ENCODE measurements around the gene EIF3I.

Gene EIF3I
- 106 to 113 reads per million in 2 donors for total RNA-seq

DNA sequence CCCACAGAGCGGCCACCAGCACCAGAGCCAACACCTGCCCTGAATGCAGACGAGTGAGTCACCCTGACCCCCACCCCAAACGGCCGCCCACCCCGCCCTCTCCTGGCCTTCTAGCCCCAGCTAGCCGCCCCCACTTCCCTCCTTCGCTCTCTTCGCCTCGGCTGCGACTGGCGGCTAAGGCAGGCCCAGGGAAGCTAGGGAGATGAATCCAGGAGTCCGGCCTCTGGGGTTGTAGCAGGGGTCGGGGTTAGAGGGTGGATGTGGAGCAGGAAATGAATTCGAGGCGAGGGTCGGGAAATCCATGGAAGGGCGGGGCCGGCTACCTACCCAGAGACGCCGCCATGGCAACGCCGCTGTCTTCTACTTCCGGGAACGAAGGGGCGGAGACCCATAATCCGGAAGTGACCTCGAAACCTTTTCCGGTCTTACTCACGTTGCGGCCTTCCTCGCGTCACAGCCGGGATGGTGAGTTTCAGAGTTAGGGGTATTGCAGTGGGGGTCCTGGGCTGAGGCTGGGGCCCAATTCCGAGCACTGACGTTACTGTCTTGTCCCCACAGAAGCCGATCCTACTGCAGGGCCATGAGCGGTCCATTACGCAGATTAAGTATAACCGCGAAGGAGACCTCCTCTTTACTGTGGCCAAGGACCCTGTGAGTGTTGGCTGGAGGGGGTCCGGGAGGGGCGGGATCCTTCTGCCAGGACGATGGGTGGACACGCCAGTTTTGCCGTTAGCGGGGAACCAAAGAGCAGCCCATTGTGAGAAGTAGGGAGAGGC, at the start of gene EIF3I, which contains the start of gene TMEM234:
Gene EIF3I (plus strand): TSS at position 428 of the 776 bp plus-strand sequence. CDS start 35 bp downstream, at position 463.
Gene TMEM234 (minus strand): TSS at position 374 of the 776 bp plus-strand sequence. CDS start 31 bp downstream, at position 343.
- DNase-seq: peak; percentile 62

DNA sequence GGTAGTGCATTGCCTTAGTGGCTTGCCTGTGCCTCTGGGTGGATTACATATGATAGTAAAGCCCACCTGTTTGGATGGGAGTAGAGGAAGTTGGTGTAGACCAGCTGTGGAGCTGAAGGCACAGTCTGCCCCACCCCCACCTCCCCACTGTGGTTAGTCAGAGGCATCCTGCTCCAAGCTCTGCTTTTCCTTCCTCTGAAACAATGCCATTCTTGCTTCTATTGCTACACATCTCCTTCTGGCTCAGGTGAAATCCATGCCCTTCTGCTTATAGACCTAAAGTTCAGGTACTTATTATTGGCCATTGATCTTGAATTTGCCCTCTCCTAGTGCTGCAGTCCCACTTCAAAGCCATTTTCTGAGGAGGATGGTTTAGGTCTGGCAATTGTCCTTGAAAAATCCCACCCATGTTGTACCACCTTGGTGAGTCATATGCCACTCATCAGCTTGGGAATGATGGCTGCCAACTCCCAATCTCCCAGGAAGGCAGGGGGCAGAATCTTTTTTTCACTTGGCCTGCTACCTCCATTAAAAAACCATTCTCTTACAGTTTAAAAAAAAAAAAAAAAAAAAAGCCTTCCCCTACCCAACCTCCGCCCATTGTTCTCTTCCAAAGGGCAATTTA, 49.5 kb upstream of the EIF3I start:
- no peak for DNase-seq

DNA sequence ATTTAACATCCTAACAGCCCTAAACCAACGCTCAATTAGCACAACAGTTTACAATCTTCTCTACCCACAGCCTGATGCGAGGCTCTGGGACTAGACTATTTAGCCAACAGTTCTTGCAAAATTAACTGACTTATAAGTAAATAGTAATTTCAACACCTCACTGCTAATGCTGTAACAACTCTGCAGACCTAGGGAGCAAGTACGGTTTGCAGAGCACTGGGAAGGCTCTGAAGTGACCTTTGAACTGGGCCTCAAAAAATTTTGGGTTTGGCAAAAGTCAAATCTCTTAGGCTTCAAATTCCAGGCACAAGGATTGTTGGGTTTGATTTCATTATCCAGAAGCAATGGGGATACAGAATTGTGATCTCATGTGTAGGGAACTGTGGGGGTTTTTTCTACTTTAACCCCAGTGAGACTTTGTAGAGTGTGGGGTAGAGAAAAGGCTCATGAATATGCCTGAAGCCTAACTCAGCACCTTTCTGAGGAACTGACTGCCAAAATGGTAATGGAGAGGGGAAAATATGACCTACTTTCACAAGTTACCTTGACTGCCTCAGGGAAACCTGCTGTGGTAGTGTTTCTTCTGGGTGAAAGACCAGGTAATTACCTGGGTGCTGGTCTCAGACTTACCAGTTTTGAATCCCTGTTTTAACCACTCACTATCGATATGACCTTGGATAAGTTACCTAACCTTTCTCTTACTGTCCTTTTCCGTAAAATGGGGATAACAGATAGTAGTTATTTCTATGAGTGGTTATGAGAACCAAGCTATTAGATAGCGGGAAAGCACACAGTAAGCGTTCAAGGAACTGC, 43.6 kb upstream of the EIF3I start:
- no peak for DNase-seq

DNA sequence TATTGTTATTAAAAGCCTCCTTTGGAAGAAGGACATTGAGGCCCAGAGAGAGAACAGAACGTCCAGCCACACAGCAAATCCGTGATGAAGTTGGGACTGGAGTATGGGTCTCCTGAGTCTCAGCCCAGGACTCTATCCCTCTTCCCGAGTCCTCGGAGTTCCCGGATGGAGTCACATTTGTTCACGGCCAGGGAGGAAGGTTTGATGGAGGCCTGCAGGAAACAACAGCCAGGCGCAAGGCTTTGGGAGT, 43.1 kb upstream of the EIF3I start:
- no peak for DNase-seq

DNA sequence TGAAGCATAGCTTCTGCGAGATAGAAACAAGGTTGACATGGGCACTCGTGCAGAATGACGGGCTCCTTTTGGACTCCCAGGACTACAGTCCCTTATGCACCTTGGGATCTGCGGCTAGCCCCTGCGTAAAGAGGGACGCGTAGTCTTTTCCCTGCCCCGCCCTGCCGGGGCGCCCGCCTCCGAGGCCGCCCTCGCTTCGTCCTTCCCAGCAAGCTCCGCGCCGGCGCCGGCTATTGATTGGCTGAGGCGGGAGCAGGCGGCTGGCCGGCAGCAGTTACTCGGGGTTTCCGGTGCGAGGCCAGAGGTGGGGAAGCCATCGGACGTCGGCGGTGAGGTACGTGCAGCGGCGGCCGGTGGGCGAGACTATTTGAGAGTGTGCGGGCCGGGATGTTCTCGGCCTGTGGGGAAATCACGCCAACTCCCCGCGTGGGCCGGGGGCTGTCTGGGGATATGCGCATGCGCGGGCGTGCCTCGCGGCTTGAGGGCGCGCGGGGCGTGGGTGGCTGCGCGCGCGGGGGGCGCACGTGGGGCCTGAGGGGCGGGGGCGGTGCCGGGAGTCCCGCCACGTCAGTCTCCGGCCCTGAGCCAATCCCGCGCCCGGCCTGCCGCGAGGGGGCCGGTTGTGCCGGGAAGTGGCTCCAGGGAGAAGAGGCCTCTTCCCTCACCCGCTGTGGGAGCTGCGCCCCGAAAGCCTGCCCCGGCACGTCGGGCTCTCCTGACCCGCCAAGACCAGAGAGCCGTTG, 42.6 kb upstream of the EIF3I start, which contains the start of gene TXLNA:
Gene TXLNA (plus strand): TSS at position 233 of the 743 bp plus-strand sequence. CDS start 671 bp downstream, outside the sequence.
- DNase-seq: peak; percentile 85

DNA sequence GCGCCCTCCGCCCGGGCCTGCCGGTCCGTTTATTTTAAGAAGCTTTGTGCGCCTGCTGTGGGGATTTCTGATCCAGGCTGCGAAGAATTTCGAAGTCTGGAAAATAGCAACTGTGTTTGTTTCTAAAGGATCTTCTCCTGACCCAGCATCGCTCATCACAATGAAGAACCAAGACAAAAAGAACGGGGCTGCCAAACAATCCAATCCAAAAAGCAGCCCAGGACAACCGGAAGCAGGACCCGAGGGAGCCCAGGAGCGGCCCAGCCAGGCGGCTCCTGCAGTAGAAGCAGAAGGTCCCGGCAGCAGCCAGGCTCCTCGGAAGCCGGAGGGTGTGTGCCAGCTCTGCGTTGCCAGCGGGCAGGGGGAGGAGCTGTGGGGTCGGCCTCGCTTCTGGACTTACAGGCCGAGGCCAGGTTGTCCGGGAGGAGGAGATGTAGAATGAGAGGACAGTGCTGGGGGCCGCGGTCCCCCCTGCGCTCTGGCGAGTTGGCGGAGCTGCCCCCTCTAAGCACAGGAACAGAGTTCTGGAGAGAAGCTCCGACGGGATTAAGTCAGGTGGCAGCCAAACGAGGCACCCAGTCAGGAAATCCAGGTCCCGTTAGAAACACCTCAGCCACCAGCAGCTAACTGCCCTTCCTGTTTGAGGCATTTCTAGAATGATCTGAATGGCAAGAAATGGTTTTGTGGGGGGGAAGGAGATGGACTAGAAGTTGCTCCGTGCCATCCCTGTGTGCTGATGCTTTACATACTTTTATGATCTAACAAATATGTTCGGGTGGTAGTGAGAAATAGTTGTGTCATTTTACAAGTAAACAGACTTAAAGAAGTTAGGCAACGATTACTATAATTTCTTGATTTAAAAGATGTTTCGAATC, 41.8 kb upstream of the EIF3I start:
- DNase-seq: peak; percentile 19

DNA sequence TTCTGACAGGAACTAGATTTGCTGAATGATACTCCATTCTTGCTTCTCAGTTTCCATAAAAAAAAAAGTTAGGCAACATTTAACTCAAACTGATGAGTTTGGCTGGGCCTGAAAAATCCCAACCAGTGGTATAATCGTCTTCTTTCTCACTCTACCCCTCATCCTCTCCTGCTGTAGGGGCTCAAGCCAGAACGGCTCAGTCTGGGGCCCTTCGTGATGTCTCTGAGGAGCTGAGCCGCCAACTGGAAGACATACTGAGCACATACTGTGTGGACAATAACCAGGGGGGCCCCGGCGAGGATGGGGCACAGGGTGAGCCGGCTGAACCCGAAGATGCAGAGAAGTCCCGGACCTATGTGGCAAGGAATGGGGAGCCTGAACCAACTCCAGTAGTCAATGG, 41.1 kb upstream of the EIF3I start:
- DNase-seq: no peak

DNA sequence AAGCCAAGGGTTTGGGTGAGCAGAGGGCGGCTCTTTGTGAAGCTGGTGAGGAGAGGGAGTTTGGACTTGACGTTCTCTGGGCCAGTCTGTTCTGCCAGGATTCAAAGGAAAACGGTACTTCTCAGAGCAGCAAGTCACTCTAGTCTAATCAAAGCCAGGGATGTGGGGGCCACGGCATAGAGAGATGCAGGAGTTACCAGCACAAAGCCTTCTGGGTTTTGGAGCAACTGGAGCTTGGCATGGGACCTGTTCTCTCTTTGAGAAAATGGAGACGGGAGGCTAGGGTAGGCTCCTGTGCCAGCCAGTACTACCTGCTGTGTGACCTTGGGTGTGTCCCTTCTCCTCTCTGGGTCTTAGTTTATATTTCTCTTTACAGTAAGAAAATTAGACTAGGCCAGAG, 40.6 kb upstream of the EIF3I start:
- DNase-seq: no peak

DNA sequence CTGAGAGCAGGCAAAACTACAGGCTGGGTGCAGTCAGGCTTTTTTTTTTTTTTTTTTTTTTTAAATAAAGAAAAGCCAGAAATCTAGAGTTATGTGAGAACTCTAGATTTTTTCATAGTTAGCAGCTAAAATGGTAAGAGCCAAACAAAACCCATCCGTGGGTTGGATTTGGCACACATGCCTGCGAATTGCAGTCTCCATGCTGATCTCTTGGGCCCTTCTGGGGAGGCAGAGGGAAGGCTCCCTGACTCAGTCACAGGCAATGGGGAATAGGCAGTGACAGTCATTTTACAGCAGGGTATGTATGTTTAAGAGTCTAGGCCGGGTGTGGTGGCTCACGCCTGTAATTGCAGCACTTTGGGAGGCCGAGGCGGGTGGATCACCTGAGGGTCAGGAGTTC, 40.1 kb upstream of the EIF3I start:
- DNase-seq: no peak

DNA sequence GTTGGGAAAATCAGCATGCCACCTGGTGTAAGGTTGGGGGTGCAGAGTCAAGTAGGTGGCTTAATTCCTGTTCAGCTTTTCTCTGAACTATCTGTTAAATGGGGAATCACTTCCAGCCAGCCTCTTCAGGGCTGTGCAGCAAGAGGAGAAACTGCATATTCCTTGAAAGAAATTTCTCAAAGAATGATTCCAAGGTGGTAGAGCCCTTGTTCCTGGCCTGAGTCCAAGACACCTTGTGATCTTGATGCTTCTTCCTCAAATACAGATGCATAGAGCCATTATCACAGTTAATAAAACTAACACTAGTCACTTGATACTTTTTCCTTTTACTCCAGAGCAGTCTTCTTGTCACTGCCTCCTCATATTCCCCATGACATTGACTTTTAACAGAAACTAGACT, 37.6 kb upstream of the EIF3I start:
- DNase-seq: no peak

DNA sequence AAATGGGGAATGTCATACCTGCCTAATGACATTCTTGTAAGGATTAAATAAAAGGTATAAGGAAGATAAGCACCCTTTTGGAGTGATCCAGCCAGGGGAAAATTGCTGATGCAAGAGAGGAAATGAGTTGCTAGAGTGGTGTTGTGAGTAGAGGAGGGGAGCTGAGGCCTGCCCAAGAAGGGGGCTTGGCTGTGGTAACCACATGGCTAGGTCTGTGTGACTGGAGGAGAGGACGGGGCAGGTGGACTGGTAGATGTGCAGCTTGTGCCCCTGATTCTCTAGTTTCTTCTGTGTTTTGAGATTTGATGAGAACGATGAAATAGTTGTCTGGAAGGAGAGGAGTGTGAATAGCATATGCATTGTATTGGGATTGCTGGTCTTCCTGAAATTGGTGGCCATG, 36.1 kb upstream of the EIF3I start:
- DNase-seq: no peak

DNA sequence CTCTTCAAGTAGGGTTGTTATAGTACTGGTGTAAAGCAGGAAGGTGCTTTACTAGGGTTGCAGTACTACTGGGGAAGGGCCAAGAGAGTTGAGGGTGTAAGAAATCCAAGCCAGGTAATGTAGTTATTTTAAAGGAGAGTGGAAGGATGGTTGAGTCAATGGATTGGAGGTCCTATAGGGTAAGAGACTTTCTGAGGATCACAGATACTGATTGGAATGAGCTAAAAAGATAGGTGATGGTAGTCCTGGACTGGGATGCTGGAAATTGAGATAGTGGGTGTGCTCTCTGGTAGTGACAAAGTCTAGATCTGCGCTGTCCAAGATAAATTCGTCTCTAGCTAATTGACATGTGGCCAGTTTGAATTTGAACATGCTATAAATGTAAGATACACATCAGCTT, 35.7 kb upstream of the EIF3I start:
- DNase-seq: no peak

DNA sequence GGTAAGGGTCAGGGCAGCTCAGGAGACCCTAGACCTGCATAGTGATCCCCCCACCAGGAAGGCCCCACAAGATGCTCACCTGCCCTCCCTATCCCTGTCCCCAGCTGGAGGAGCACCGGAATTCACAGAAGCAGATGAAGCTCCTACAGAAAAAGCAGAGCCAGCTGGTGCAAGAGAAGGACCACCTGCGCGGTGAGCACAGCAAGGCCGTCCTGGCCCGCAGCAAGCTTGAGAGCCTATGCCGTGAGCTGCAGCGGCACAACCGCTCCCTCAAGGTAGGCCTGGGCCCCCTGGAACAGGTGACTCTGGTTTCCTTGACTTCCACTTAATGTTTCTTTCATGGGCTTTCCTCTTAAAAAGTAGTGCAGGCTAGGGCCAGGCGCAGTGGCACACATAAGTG, 34.4 kb upstream of the EIF3I start:
- no peak for DNase-seq

DNA sequence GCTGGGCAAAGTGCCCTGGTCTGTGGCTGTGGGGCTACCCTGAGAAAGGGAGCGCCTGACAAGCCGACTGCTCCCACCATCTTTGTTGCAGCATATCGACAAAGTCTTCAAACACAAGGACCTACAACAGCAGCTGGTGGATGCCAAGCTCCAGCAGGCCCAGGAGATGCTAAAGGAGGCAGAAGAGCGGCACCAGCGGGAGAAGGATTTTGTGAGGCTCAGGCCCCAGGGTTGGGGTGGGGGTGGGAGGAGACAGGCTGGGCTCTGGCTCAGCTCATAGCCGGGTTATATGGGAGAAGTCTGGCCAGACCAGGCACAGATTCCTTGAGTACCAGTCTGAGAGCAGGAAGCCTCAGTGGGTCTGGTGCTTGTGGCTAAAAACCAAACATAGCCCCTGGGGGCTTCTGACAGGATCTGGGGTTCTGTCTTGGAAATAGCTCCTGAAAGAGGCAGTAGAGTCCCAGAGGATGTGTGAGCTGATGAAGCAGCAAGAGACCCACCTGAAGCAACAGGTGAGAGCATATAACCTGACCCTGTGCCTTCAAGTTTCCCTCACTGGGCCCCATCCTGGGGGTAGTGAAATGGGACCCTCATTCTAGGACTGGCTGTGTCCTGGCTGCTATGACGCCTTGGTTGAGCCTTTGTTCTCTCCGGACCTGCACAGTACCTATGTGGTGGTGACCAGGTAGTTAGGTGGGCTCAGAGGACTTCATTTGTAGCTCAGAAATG, 29.8 kb upstream of the EIF3I start:
- no peak for DNase-seq

DNA sequence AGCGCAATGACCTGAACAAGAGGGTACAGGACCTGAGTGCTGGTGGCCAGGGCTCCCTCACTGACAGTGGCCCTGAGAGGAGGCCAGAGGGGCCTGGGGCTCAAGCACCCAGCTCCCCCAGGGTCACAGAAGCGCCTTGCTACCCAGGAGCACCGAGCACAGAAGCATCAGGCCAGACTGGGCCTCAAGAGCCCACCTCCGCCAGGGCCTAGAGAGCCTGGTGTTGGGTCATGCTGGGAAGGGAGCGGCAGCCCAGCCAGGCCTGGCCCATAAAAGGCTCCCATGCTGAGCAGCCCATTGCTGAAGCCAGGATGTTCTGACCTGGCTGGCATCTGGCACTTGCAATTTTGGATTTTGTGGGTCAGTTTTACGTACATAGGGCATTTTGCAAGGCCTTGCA, 27.2 kb upstream of the EIF3I start:
- no peak for DNase-seq

DNA sequence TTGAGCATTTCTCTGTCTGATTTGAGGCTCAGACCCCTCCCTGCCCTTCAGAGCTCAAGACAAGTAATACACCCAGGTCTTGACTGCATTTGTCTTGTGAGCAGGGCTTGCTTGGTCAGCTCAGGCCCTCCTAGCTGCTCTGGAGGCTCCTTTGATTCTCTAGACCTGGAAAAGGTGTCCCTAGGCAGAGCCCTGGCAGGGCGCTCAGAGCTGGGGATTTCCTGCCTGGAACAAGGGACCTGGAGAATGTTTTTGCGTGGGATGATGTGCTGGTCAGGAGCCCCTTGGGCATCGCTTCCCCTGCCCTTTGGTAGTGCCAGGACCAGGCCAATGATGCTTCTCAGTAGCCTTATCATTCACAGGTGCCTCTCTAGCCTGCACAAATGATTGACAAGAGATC, 26.7 kb upstream of the EIF3I start:
- DNase-seq: no peak

DNA sequence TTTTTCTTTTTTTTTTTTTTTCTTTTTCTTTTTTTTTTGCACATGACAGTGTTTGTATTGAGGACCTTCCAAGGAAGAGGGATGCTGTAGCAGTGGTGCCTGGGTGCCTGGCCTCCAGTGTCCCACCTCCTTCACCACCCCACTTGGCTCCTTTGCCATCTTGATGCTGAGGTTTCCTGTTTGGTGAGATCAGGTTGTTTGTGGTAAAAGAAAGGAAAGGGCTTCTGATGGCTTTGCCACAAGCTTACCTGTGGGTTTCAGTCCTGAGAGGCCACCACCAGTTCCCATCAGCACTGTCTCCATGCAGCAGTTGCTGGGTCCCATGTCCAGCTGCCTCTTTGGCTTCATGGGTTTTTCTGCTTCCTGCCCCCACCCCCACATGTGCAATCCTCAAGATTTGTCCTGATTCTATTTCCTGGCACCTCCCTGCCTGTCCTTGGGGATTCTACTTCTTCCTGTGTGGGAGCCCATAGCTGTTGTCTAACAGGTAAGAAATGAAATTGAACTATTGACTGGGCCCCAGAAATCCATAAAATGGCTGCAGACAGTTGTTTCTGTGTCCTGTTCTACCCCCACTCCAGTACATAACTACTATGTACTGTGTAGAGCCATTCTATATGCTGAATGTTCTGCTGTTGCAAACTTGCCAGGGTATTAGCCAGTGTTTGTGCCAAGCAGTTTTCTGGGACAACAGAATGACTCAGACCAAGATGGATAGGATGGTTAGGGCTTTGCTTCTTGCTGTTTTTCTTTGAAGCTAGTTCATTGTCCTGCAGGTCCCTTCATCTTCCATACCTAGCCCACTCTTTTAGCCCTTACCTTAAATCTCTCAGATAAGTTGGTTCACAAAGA, 26.0 kb upstream of the EIF3I start:
- DNase-seq: no peak

DNA sequence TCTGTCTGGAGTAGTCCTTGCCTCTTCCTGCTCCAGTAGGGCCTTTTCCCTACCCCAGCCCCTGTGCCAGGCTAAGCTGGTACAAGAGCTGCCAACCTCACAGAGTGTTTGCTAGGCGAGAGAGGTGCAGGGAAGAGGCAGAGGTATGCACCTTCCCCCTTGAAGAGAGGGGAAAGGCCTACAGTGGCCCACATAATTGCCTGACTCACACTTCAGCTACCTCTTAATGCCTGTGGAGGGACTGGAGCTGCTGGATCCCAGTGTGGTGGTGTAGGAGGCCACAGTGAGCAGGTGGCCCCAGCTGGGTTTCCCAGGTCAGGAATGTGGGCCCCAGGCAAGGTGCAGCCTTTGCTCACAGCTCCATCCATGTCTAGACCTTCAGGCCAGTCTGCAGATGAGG, 25.1 kb upstream of the EIF3I start:
- DNase-seq: no peak

DNA sequence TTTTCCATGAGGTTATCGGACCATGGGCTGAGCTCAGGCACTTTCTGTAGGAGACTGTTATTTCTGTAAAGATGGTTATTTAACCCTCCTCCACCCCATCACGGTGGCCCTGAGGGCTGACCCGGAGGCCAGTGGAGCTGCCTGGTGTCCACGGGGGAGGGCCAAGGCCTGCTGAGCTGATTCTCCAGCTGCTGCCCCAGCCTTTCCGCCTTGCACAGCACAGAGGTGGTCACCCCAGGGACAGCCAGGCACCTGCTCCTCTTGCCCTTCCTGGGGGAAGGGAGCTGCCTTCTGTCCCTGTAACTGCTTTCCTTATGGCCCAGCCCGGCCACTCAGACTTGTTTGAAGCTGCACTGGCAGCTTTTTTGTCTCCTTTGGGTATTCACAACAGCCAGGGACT, 24.4 kb upstream of the EIF3I start:
- no peak for DNase-seq
